Suprapubic skin (tissue), 4 donors: ENCODE results near the gene PTPRJ.

ENCODE experiments used
- EP300 ChIP-seq: sonication (generic); formaldehyde crosslinking; IDR thresholded peaks from one replicate; pipeline ENCODE4 v1.6.1; 2017; ENCODE audit warnings: antibody characterized with exemption
- POLR2A ChIP-seq, 2 donors: fragments of 450-650 bp; IDR thresholded peaks; one replicate each; pipeline ENCODE4 v1.6.1; 2017; ENCODE audit warnings: antibody characterized with exemption in 2 of 2, mild to moderate bottlenecking in 2 of 2, moderate library complexity in 2 of 2
- POLR2AphosphoS5 ChIP-seq, 3 donors: sonication (generic); formaldehyde crosslinking; IDR thresholded peaks; one replicate each; pipeline ENCODE4 v1.6.1; 2017; ENCODE audit warnings: antibody characterized with exemption in 3 of 3
- TF ChIP-seq, protein P1 (sequence below), 2 donors: fragments of 200-600 bp in 1 of 2; fragments of 450-650 bp in 1 of 2; sonication (generic) in 1 of 2; IDR thresholded peaks; one replicate each; pipeline ENCODE4 v1.5.1; 2016 to 2019; ENCODE audit warnings: antibody characterized with exemption in 2 of 2, mild to moderate bottlenecking in 1 of 2, moderate library complexity in 1 of 2

DNA sequence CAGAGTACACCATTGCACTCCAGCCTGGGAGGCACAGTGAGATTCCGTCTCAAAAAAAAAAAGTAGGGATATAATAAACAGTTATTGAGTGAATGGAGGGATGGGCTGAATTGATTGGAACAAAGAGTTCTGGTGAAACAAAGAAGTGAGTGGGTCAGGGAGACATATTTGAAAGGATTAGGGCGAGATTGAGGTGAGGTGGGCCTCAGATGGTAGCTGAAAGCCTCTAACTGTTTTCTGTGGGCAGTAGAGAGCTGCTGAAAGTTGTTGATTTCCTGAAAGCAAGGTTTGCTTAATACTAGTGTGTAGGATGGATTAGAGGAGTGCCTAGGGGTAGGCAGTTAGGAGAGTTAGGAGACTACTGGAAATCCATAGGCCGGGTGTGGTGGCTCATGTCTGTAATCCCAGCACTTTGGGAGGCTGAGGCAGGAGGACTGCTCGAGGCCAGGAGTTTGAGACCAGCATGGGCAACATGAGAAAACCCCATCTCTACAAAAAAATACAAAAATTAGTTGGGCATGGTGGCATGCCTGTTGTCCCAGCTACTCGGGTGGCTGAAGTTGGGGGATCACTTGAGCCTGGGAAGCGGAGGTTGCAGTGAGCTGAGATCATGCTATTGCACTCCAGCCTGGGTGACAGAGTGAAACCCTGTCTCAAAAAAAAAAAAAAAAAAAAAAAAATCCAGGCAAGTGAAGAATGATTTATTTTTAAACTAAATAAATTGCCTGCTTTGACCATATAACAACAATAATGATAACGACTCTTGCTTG lies 41.4 kb upstream of the PTPRJ start:
- TF ChIP-seq, protein P1, sequence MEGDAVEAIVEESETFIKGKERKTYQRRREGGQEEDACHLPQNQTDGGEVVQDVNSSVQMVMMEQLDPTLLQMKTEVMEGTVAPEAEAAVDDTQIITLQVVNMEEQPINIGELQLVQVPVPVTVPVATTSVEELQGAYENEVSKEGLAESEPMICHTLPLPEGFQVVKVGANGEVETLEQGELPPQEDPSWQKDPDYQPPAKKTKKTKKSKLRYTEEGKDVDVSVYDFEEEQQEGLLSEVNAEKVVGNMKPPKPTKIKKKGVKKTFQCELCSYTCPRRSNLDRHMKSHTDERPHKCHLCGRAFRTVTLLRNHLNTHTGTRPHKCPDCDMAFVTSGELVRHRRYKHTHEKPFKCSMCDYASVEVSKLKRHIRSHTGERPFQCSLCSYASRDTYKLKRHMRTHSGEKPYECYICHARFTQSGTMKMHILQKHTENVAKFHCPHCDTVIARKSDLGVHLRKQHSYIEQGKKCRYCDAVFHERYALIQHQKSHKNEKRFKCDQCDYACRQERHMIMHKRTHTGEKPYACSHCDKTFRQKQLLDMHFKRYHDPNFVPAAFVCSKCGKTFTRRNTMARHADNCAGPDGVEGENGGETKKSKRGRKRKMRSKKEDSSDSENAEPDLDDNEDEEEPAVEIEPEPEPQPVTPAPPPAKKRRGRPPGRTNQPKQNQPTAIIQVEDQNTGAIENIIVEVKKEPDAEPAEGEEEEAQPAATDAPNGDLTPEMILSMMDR (IDR thresholded peaks at IDR 0.05) = no peak
- TF ChIP-seq EP300 (no peak), POLR2A (IDR thresholded peaks at IDR 0.05) (no peak), POLR2AphosphoS5 (IDR thresholded peaks at IDR 0.05) (no peak)
